ENCODE results near the gene TYK2.

DNA sequence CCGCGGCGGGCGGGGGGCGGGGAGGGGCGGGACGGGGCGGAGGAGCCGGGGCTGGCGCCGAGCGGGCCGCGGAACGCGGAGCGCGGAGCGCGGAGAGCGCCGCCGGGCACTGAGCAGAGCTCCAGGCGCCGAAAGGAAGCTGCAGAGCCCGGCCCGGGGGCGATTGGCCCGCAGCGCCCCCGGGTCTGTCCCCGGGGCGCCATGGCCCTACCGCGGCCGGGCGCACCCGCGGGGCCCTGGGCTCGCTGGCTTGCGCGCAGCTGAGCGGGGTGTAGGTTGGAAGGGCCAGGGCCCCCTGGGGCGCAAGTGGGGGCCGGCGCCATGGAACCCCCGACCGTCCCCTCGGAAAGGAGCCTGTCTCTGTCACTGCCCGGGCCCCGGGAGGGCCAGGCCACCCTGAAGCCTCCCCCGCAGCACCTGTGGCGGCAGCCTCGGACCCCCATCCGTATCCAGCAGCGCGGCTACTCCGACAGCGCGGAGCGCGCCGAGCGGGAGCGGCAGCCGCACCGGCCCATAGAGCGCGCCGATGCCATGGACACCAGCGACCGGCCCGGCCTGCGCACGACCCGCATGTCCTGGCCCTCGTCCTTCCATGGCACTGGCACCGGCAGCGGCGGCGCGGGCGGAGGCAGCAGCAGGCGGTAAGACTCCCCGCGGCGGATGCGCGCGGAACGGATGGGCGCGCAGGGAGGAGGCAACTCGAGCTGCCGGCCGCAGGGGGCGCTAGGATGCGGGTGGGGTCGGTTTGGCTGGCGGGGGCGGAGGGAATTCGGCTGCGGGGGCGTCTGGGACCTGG is 40.3 kb upstream of the TYK2 start, which contains the start of gene PDE4A:
- TF ChIP-seq CEBPB (IDR thresholded peaks at IDR 0.05; ENCODE audit: borderline replicate concordance, low read depth, low read length) (no peak), ZNF530 (CRISPR knock-in tag; IDR thresholded peaks at IDR 0.05; ENCODE audit: low read depth) (no peak), EP300 (IDR thresholded peaks at IDR 0.05; ENCODE audit: low read depth in 2 of 2, low read length in 2 of 2) (no peak), EP300 (CRISPR knock-in tag; IDR thresholded peaks at IDR 0.05; ENCODE audit: borderline replicate concordance) (no peak), ZNF777 (CRISPR knock-in tag; IDR thresholded peaks at IDR 0.05) (no peak), POGZ (CRISPR knock-in tag; IDR thresholded peaks at IDR 0.05) (no peak), MLLT10 (CRISPR knock-in tag; IDR thresholded peaks at IDR 0.05) (no peak)
- TF ChIP-seq, protein P1, sequence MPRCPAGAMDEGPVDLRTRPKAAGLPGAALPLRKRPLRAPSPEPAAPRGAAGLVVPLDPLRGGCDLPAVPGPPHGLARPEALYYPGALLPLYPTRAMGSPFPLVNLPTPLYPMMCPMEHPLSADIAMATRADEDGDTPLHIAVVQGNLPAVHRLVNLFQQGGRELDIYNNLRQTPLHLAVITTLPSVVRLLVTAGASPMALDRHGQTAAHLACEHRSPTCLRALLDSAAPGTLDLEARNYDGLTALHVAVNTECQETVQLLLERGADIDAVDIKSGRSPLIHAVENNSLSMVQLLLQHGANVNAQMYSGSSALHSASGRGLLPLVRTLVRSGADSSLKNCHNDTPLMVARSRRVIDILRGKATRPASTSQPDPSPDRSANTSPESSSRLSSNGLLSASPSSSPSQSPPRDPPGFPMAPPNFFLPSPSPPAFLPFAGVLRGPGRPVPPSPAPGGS (CRISPR knock-in tag; IDR thresholded peaks at IDR 0.05), result no peak
- TF ChIP-seq, protein P2, sequence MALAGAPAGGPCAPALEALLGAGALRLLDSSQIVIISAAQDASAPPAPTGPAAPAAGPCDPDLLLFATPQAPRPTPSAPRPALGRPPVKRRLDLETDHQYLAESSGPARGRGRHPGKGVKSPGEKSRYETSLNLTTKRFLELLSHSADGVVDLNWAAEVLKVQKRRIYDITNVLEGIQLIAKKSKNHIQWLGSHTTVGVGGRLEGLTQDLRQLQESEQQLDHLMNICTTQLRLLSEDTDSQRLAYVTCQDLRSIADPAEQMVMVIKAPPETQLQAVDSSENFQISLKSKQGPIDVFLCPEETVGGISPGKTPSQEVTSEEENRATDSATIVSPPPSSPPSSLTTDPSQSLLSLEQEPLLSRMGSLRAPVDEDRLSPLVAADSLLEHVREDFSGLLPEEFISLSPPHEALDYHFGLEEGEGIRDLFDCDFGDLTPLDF (CRISPR knock-in tag; IDR thresholded peaks at IDR 0.05), result no peak
